ENCODE data around the gene KIAA0825. TPM values are rescaled to one million over a fixed set of nuclear protein-coding genes. Genes with fewer than 3 reads are reported as not detected.

Gene KIAA0825
- total and polyA plus RNA-seq, 3 donors from 2014 or later, result 4.1 to 11.2 (median 9.3) TPM

GRCh38 chr5:94503677-94504076, 114.7 kb downstream of the KIAA0825 start:
- no peaks in the 10 kb centered on the region for H3K27me3 ChIP-seq
- no peak for TF ChIP-seq POLR2A (IDR thresholded peaks at IDR 0.05)
- TF ChIP-seq, protein P1, sequence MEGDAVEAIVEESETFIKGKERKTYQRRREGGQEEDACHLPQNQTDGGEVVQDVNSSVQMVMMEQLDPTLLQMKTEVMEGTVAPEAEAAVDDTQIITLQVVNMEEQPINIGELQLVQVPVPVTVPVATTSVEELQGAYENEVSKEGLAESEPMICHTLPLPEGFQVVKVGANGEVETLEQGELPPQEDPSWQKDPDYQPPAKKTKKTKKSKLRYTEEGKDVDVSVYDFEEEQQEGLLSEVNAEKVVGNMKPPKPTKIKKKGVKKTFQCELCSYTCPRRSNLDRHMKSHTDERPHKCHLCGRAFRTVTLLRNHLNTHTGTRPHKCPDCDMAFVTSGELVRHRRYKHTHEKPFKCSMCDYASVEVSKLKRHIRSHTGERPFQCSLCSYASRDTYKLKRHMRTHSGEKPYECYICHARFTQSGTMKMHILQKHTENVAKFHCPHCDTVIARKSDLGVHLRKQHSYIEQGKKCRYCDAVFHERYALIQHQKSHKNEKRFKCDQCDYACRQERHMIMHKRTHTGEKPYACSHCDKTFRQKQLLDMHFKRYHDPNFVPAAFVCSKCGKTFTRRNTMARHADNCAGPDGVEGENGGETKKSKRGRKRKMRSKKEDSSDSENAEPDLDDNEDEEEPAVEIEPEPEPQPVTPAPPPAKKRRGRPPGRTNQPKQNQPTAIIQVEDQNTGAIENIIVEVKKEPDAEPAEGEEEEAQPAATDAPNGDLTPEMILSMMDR (IDR thresholded peaks at IDR 0.05), result no peak
- no peaks in the 10 kb centered on the region for H3K36me3 ChIP-seq (ENCODE audit: low read depth, missing control alignments)
- H3K27ac ChIP-seq, result no peak overlapping the region
- H3K9me3 ChIP-seq, result no peaks in the 10 kb centered on the region
- intact Hi-C loops (cut with DNase I; ENCODE audit: low total_unique reads), result no loop called here
- no peak for DNase-seq
- no peaks in the 10 kb centered on the region for H3K4me1 ChIP-seq
- H3K4me3 ChIP-seq, result no peak overlapping the region
- 95 to 100% methylated on average over 1 of the region's 1 CpG for WGBS, 2 donors

DNA sequence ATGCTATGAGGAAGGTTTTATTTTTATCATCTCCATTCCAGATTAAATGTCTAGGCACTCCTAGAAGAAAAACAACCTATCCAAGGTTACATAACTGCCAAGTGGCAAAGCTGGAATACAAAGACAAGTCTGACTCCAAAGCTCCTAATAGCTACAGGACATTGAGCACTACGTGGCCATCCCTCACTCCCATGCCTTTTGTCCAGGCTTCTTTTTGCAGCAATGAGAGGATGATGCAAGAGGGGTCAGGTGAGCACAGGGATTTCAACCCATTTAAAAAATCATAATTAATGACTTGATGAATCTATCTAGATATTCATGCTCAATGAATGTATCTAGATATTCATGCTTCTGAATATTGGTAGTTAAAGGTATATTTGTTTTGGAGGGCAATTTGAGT, 117.0 kb downstream of the KIAA0825 start:
- H3K9me3 ChIP-seq, result no peaks in the 10 kb centered on the region
- H3K4me3 ChIP-seq, result no peak overlapping the region
- H3K27me3 ChIP-seq, result no peaks in the 10 kb centered on the region
- 69 to 79% methylated on average over 1 of the region's 1 CpG for WGBS, 2 donors
- H3K36me3 ChIP-seq (ENCODE audit: low read depth, missing control alignments), result no peaks in the 10 kb centered on the region
- H3K4me1 ChIP-seq, result no peaks in the 10 kb centered on the region
- intact Hi-C loops (cut with DNase I; ENCODE audit: low total_unique reads), result no loop called here
- H3K27ac ChIP-seq, result no peak overlapping the region
- DNase-seq, result no peak
- TF ChIP-seq POLR2A (IDR thresholded peaks at IDR 0.05), result no peak
- TF ChIP-seq, protein P1 (IDR thresholded peaks at IDR 0.05), result no peak

- intact Hi-C loops (cut with DNase I; ENCODE audit: low total_unique reads), result no loop called here
- no peak for TF ChIP-seq POLR2A (IDR thresholded peaks at IDR 0.05)
- TF ChIP-seq, protein P1 (IDR thresholded peaks at IDR 0.05), result no peak
- H3K9me3 ChIP-seq, result no peaks in the 10 kb centered on the region
- no peak overlapping the region for H3K27ac ChIP-seq
- no peak overlapping the region for H3K4me3 ChIP-seq
- H3K36me3 ChIP-seq (ENCODE audit: low read depth, missing control alignments), result no peaks in the 10 kb centered on the region
- 92 to 94% methylated on average over 3 of the region's 3 CpGs for WGBS, 2 donors
- DNase-seq, result no peak
- H3K4me1 ChIP-seq, result no peaks in the 10 kb centered on the region
- H3K27me3 ChIP-seq, result no peaks in the 10 kb centered on the region
Observed at GRCh38 chr5:94499806-94500205, 118.6 kb downstream of the KIAA0825 start.

GRCh38 chr5:94498199-94498598, 120.2 kb downstream of the KIAA0825 start:
- intact Hi-C loops (cut with DNase I; ENCODE audit: low total_unique reads), result no loop called here
- Histone ChIP-seq H3K36me3 (ENCODE audit: low read depth, missing control alignments) (no peaks in the 10 kb centered on the region), H3K4me1 (no peaks in the 10 kb centered on the region), H3K9me3 (no peaks in the 10 kb centered on the region), H3K27ac (no peak overlapping the region), H3K27me3 (no peaks in the 10 kb centered on the region), H3K4me3 (no peak overlapping the region)
- TF ChIP-seq, protein P1 (IDR thresholded peaks at IDR 0.05), result no peak
- TF ChIP-seq POLR2A (IDR thresholded peaks at IDR 0.05), result no peak
- DNase-seq, result no peak

DNA sequence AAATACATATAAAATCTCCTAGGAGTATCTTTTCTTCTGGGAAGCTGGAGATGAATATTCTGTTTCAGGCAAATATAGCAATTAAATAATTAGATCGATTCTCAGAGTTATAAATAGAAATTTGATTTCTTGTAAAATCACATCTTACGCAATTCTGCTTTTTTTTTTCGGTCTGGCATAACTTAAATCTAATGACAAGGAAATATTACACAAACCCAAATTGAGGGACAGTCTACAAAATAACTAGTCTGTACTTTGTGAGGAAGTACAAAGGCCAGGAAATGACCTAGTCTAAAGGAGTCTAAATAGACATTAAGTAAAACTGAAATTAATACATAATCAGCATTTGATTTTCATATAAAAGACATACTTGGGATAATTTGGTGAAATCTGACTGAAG, 133.3 kb downstream of the KIAA0825 start:
- Histone ChIP-seq H3K36me3 (ENCODE audit: low read depth, missing control alignments) (no peaks in the 10 kb centered on the region), H3K9me3 (no peaks in the 10 kb centered on the region), H3K4me1 (no peaks in the 10 kb centered on the region), H3K27me3 (no peaks in the 10 kb centered on the region), H3K27ac (no peak overlapping the region), H3K4me3 (no peak overlapping the region)
- 86 to 87% methylated on average over 3 of the region's 3 CpGs for WGBS, 2 donors
- DNase-seq, result no peak
- no peak for TF ChIP-seq POLR2A (IDR thresholded peaks at IDR 0.05)
- TF ChIP-seq, protein P1 (IDR thresholded peaks at IDR 0.05), result no peak
- intact Hi-C loops (cut with DNase I; ENCODE audit: low total_unique reads), result no loop called here

Measured in testis (tissue), 3 donors.